Endometrium (tissue), 2 donors: ENCODE results near the gene OR6A2.

ENCODE experiments used
- FAIRE-seq: peaks from 2 replicates; lab custom pipeline; 2012; peaks lifted over from hg19 to GRCh38; lab: Jason Lieb, UNC
- donor health status: control.
- donor health status: control.

Gene OR6A2

DNA sequence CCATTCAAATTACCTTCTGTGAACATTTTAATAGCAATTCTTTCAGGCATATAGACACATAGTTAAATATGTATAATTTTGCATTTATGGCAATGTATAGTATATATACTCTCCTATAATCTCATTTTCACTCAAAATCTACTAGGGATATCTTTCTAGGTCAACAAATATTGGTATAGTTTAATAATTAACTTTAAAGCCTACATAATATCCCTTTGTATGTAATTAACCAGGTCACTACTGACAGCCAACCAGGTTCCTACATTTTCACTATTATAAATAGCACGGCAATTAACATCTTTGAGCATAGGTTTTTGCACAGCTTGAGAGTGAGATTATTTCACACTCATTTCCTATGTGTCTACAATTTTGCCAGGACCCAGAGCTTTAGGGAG is 43.5 kb downstream of the OR6A2 start:
- FAIRE-seq = no peak

DNA sequence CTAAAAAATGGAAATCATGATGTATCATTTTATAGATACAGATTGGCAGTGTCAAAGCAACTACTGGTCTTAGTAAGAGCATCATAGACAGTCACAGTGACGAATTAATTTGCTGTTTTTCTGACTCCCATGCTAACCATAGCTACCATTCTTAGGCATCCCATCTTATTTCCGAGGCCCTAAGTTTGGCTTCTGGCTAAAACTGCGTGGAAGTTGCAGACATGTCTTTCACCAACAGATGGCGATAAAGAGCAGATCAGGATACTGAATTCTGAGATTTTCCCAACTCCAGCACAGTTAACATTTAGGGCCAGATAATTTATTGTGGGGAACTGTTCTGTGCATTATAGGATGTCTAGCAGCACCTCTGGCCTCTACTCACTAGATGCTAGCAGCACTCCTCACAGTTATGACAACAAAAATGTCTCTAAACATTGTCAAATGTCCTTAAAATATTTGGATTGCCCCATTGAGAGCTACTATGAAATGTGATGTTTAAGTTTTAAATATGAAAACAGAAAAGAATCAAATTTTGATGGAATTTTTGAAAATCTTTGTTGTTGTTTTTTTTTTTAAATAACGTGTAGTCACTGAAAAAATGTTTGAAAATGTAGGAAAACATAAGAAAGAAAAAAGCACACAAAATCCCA is 44.1 kb downstream of the OR6A2 start:
- FAIRE-seq = peak; percentile 15

DNA sequence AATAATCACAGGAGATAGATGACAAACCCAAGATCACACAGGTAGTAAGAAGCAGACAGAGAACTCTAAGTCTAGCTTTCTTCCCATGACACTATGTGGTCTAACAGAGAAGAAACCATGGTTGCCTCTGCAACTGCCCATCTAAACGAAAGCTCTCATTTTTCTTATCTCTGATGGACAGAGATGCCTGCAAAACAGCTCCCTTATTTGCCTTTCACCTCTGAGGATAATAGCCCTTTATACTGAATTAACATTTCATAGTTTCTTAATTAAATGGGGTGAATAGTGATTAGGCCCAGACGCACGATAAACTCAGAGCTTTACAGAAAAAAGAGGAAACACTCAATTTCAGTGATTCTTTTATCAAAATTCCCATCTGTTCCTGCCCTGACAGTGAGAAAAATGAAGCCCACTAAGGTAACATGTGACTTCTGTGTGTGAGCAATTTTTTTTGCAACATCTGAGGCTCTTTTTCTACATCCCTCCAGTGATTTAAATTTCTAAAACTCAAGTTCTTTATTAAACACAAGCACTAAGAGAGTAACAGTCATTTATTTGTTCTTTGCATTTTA is 52.3 kb downstream of the OR6A2 start:
- no peak for FAIRE-seq

DNA sequence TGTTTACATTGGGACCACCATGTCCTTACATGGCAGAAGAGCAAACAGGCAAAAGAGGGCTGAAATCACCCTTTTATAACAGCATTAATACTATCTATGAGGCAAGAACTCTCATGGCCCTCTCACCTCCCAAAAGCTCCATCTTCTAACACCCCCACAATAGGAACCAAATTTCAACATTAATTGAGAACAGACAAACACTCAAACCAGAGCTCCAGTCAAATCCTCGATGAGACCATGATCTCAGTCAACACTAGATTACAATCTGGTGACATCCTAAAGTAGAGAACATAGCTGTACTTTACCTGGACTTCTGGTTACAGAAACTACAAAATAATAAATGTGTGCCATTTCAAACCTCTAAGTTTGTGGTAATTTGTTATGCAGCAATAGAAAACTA is 52.9 kb downstream of the OR6A2 start:
- no peak for FAIRE-seq

DNA sequence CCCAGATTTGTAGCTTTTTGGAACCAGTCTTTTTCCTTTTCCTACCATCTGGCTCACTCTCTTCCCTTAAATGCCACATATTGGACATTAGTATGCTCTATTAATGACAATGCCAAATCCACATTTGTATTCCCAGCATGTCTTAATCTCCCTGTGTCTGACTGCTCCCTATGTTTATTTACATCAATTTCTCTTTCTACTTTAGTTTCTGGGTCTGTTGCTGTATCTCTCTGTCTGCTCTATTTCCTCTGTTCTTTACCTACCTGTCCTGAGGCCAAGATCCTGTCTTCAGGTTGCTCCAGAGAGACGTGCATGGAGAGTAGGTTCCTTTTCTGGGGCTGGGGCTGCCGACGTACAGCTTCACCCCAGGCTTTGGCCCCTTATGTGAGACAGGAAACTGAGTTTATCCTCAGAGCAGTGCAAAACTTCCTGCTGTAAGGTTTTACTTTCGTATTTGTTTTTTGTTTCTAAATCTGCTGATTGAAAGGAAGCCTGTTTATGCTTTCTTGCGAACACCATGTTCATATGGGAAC is 53.3 kb downstream of the OR6A2 start:
- no peak for FAIRE-seq

DNA sequence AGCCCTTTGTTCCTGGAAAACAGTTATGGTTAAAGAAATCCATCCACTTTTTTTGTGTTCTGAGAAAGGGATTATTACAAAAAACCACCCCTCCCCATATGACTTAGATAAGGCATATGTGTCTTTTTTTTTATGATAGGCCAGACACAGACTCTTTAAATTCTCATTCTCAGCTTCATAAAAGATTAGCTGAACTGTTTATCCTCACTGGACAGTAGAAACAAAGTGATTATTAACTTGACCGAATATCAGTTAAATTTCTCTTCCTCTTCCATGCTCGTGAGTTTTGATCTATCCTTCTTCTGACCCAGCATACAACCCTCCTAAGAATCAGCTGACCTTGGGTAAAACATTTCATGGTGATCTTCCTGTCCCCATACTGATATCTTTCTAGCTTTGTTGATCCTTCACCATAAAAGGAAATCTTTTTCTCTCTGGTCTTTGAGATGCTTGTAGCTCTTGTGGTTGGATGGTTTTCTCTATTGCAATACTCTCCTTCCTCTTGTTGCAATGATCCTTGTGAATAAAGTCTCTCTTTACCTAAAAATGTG is 53.9 kb downstream of the OR6A2 start:
- no peak for FAIRE-seq

DNA sequence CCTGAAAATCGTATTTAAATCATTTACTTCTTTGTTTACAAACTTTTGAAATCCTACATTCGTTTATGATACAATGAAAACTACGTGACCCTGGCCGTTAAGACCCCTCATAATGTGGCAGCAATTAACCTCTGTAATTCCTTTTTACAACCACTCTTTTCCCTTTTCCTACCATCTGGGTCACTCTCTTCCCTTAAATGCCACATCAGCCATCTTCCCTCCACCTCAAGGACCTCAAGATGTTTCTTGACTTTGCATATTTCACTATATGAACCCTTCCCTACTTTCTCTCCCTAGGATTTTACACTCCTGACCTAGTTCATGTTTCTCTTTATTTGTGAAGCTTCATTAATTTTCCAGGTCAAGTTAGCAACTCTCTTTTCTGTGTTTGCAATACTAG is 54.5 kb downstream of the OR6A2 start:
- FAIRE-seq = no peak

DNA sequence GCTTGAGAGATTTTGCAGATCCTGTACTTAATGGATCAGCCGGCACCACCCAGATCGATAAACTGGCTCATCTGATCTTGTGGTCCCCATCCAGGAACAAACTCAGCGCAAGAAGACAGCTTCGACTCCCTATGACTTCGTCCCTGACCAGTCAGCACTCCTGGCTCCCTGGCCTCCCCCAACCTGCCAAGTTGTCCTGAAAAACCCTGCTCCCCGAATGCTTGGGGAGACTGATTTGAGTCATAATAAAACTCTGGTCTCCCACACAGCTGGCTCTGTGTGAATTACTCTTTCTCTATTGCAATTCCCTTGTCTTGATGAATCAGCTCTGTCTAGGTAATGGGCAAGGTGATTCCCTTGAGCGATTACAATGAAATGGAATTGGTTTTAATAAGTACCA is 57.2 kb downstream of the OR6A2 start:
- FAIRE-seq = no peak
